SH-SY5Y (cell line): ENCODE results near the gene IGFL4.

Source experiments
- GATA2 ChIP-seq: IDR thresholded peaks from 2 replicates; pipeline ENCODE4 v1.6.1; 2011; ENCODE audit warnings: mild to moderate bottlenecking, low read depth, low read length
- GATA3 ChIP-seq: IDR thresholded peaks from 2 replicates; pipeline ENCODE4 v1.6.1; 2011; ENCODE audit warnings: low read depth, mild to moderate bottlenecking, low read length, moderate library complexity

GRCh38 chr19:46000491-46001246 lies 40.1 kb downstream of the IGFL4 start:
- TF ChIP-seq GATA3 (no peak), GATA2 (no peak)
